HG03342 (cell line): ENCODE measurements around the gene NUDT13.
"Not testable (repeated sequence)": the region's sequence is repeated elsewhere in the genome, so short reads cannot be mapped to it uniquely, and the experiment has no call there.

Experiments used
- ATAC-seq: cut with Tn5 transposase; IDR thresholded peaks from one replicate; pipeline ENCODE4 v1.9.1; 2021; ENCODE audit warnings: mild to moderate bottlenecking, moderate library complexity; ENCODE audit not compliant: unreplicated experiment

The NUDT13 gene

DNA sequence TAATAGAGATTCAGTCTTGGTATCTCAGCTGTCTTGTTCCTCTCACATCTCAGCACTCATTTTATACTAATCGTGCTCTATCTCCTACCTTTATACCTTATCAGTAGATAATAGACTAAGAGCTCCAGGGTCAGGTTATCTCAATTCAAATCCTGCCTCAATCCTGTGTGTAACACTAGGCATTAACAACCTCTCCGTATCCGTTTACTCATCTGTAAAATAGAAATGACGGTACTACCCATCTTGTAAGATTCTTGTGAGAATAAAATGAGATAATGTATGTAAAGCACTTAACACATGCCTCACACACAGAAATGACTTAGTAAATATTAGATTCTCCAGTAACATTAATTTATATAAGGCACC is 13.0 kb upstream of the NUDT13 start:
- ATAC-seq: no peak

DNA sequence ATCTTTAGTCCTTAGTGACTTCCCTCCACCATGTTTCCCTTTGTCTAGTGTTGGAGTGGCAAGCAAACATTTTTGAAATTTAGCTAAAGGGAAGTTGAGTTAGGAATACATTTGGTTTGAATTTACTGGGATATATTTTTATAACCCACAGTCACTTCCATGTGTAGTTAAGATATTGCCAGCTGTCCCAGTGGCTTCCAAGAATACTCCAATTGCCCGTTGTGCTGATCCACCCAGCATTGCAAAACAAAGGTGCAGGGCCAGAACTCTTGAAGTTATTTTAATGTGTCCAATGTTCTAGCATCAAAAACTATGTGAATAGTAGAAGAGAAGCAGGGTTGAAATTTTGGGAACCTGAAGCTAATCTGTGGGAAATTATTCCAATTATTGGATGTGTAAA is 11.1 kb upstream of the NUDT13 start:
- ATAC-seq: no peak

DNA sequence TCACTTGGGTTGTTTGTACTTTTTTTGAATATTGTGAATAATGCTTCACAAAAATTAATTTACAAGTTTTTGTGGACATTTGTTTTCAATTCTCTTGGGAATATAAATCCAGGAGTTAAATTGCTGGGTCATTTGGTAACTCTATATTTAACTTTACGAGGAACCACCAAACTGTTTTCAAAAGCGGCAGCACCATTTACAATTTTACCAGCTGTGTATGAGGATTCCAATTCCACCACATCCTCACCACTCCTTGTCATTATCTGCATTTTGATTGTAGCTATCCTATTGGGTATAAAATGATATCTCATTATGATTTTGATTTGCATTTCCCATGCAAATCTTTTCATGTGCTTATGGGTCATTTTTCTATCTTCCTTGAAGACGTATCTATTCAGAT is 4.0 kb upstream of the NUDT13 start:
- no peak for ATAC-seq

DNA sequence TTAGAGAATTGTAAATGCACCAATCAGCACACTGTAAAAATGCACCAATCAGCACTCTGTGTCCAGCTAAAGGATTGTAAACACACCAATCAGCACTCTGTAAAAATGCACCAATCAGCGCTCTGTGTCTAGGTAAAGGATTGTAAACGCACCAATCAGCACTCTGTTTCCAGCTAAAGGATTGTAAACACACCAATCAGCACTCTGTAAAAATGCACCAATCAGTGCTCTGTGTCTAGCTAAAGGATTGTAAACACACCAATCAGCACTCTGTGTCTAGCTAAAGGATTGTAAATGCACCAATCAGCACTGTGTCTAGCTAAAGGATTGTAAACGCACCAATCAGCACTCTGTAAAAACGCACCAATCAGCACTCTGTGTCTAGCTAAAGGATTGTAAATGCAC is 1.0 kb upstream of the NUDT13 start:
- ATAC-seq: not testable (repeated sequence)

DNA sequence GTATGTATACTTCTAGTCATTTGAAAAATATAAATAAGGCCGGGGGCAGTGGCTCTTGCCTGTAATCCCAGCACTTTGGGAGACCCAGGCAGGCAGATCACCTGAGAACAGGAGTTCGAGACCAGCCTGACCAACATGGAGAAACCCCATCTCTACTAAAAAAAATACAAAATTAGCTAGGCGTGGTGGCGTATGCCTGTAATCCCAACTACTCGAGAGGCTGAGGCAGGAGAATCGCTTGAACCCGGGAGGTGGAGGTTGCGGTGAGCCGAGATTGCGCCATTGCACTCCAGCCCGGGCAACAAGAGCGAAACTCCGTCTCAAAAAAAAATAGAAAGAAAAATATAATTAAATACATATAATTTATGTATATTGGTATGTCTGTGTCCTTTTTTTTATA is 1.8 kb downstream of the NUDT13 start:
- ATAC-seq: not testable (repeated sequence)

DNA sequence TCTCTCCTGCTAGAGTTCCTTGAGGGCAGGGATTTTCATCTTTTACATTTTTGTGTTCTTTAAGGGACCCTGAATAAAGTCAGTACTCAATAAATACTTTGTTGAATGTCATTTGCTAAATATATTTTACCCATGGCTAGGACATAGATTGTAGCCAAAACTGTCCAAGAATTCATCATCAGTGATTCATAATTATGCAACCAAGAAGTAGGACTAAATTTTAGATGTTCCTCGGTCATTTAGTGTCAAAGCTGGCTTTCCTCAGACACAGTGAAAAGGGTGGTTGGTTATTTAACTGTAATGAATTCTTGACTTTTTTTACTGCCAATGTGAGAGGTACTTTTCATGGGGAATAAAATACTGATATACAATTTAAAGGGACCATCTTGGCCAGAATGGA is 3.3 kb downstream of the NUDT13 start:
- ATAC-seq: no peak

DNA sequence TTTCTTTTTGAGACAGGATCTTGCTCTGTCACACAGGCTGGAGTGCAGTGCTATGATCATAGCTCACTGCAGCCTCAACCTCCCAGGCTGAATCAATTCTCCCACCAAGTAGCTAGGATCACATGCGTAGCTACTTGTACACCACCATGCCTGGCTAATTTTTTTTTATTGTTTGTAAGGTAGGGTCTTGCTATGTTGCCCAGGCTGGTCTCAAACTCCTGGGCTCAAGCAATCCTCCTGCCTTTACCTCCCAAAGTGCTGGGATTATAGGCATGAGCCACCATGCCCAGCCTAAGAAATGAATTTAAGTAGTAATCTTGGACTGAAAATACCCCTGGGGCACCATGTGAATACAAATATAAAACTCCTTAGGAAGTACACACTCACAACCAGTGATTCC is 5.8 kb downstream of the NUDT13 start:
- no peak for ATAC-seq

DNA sequence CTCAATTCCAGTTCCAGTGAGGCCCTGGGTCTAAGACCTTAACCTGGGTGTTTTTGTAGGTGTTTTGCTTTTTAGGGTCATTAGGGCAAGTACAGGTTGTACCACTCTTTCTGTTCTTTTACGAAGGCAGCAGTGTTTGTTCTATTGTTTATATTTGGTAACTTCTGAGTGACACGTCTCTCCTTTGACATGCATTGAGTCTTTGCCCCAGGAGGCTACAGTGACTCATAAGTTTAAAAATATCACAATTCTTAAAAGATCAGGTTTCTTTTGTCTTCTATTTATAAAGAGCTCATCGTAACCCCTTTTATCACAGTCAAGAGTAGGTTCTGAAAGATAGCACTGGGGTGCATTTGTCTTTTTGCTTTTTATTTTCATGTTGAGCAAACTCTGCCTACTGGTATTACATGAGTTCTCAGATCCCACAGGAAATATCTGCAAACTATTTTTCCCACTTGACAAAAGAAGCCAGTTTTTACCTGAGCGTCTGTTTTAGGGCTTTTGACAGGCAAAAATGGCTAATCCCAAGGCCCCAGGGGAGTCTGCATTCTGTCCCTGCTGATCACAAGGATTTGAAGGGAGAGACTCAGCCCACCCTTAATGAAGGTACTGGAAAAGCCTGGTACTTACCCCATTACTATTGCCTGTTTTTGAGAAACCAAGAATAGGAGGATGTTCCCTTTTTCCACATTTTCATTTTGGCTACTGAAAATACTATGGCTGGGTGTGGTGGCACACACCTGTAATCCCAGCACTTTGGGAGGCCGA is 7.9 kb downstream of the NUDT13 start:
- peak; percentile 78 for ATAC-seq

DNA sequence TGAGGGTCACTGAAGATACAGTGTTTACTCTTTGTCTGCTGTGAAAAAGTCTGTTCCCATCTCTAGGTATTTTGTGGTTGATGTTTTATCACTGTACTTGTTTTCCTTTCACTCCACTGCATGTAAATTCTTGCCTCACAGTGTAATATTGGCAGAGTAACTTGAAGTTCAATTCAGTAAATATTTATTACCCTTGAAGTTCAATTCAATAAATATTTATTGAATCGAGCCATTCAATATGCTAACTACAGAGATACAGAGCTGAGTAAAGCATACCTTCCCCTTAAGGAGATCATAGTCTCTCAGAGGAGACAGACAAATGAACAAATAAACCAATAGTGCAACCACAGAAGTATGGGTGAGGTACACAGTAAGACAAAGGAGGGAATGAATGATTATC is 9.2 kb downstream of the NUDT13 start:
- ATAC-seq: no peak

DNA sequence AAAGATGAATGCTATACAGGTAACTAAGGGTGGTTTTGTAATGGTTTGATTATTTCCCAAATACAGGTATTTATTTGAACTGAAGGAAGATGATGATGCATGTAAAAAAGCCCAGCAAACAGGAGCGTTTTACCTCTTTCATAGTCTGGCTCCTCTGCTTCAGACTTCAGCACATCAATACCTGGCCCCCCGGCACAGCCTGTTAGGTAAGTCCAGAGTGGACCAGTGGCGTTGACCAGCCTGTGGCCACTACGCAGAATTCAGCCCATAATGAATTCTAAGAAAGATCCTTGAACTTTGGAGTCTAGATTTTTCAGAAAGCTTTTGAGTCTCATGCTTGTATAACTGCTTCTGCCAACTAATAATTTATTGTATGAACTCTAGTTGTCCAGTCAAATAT is 9.7 kb downstream of the NUDT13 start:
- ATAC-seq: no peak

DNA sequence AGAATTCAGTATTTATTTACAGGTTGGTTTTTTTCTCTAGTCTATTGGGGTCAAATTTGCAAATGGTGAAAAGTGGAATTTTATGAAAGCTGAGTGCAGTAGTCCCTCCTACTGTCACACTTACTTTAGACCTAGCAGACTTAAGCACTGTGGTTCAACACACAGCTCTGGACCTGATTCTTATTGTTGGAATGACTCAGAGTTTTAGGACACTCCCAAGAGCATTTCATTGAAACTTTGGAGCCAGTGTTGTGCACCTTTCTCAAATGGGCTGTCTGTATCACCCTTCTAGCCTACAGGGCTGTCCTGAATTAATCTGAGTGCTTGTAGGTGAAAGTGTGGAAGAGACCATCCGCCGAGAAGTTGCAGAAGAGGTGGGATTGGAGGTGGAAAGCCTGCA is 16.1 kb downstream of the NUDT13 start:
- no peak for ATAC-seq

DNA sequence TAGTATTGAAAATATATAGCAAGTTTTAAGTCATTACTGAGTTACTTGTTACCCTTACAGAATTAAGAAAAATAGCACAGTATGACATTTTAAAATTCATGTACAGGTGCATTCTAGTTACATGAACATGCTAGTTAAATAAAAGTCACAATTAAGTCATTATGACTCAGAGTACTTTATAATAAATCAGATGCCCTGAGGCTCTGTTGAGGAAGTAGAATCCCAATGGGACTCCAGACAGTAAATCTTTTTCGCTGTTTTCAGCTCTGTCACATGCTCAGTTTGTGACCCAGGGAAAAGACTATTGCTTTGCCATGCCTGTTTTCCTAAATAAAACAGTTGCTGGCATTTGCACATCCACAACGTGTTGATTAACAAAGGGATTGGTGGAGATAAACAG is 21.0 kb downstream of the NUDT13 start:
- no peak for ATAC-seq

DNA sequence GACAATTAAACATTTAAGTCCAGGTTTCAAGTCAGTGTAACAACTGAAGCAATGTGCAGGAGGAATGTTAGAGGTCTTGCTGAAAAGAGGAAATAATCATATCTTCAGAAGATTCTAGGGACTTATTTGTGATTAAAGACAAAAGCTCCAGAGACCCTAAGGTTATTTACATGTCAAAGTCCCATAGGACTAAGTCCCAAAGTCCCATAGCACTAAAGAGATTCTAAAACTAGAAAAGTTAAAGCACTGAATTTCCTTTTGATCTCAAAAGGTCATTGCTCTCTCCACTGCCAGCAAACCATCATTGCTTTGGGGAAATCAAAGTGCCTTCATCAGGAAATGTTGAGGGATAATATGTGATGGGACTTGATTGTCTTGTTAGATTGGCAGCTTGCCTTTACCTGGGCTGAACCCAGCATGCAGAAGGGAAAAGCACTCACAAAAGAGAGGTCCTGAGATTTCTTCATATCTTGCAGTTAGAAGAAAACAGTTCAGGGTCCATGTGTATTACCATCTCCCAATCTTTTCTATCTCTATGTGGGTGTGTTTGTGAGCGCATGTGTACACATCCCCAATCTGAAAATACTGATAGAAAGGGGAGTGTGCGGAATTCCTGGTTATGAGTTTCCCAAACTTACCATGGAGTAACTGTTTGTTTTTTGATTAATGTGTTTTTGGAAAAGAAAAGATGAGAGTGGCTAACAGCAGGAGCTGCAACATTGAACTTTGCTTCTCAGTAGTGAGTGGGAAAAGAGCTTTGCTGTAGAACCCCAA is 21.8 kb downstream of the NUDT13 start:
- no peak for ATAC-seq

DNA sequence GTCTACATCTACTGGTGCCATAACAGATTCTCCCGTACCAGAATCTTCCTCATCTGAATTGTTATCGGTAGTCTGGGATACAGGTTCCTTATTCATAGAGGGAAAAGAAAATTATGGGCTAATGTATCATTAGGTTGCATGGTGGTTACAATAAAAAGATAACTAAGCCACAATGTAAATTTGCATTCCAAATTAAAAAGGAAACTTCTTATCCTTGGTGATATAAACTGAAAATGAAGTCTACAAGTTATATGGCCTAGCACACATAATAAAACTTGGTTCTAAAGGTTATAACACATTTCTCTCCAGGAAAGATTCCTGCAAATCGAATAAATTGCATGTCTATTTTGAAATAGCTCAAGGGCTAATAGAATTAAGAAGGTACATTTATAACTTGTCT is 24.5 kb downstream of the NUDT13 start:
- ATAC-seq: no peak

DNA sequence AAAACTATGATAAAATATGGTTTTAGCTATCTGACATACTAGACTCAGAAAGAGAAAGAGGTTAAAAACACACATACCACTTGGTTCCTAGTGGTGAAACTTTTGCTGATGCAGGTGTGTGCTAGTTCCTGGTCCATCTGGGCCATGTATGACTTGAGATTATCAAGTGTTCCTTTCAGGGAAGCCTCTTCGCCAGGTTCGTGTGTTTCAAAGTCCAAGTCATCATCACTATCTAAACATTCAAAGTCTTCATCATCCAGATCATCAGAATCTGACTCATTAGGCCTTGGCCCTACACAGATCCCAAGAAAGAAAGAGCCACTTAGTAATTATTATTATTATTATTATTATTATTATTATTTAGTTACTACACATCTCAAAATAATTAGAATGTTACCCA is 26.4 kb downstream of the NUDT13 start:
- no peak for ATAC-seq

DNA sequence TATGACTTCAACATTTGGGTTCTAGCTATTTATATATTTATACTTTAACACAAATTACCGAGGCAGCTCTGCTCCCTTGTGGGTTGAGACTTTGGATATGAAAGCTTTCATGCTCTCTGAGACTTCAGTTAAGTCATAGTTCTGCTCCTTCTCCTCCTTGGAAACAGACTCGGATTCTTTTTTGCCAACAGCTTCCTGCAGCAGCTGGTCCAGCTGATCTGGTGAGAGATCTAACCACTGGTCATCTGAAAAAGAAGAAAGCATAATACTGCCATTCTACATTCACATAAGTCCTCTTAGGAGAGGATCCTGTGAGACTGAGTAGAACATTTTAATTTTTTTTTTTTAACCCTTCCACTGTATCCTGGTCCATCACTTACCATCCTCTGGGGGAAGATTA is 29.0 kb downstream of the NUDT13 start:
- ATAC-seq: no peak

DNA sequence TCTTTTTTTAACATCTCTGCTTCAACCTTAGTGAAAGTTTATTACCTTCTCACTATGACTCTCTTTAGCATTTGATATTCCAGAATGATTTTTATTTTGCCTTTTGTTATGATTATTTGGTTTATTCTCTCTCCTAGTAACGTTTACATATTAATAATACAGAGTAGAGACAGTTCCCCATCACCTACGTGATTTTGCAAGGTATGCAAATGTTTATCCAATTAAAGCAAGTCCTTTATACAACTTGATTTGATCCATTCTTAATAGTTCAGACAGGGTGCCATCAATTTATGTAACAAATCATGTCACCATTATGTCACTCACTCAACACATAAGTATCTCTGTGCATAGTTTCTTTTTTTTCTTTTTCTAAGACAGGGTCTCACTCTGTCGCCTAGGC is 31.3 kb downstream of the NUDT13 start:
- no peak for ATAC-seq

DNA sequence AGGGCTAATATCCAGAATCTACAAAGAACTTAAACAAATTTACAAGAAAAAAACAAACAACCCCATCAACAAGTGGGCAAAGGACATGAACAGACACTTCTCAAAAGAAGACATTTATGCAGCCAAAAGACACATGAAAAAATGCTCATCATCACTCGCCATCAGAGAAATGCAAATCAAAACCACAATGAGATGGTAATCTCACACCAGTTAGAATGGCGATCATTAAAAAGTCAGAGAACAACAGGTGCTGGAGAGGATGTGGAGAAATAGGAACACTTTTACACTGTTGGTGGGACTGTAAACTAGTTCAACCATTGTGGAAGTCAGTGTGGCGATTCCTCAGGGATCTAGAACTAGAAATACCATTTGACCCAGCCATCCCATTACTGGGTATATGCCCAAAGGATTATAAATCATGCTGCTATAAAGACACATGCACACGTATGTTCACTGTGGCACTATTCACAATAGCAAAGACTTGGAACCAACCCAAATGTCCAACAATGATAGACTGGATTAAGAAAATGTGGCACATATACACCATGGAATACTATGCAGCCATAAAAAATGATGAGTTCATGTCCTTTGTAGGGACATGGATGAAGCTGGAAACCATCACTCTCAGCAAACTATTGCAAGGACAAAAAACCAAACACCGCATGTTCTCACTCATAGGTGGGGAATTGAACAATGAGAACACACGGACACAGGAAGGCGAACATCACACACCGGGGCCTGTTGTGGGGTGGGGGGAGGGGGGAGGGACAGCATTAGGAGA is 40.6 kb downstream of the NUDT13 start:
- not testable (repeated sequence) for ATAC-seq

DNA sequence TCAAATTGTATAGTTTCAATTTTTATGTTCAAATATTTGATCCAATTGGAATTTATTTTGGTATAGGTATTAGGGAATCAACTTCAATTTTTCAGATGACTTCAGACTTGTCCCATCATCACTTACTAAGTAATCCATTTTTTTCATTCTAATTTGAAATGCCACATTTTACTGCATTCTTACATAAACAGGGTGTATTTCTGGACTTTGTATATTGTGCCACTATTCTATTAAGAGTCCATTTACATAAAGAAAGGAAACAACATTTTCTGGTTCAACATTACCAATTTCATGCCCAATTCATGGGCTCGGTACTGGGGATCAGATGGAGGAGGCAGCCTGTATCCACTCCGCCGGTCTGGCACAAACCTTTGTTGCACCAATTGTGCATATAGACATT is 41.8 kb downstream of the NUDT13 start:
- ATAC-seq: no peak

DNA sequence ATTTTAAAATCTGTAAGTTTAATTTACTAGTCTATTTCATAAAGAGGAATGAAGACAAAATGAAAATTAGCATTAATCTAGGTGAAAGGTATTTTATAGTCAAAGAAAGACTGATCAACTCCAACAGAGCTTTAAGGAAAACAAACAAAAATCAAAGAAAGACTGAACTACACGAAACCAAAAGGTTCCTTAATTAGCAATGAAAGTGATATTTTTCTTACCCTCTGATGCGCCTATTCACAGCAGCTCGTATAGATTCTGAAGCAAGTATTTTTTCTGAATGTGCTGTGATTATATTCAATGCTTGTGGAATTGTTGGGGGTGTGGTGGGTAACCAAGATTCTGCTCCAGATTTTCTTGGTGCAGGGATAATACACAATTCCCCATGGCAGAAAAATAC is 45.8 kb downstream of the NUDT13 start:
- no peak for ATAC-seq

DNA sequence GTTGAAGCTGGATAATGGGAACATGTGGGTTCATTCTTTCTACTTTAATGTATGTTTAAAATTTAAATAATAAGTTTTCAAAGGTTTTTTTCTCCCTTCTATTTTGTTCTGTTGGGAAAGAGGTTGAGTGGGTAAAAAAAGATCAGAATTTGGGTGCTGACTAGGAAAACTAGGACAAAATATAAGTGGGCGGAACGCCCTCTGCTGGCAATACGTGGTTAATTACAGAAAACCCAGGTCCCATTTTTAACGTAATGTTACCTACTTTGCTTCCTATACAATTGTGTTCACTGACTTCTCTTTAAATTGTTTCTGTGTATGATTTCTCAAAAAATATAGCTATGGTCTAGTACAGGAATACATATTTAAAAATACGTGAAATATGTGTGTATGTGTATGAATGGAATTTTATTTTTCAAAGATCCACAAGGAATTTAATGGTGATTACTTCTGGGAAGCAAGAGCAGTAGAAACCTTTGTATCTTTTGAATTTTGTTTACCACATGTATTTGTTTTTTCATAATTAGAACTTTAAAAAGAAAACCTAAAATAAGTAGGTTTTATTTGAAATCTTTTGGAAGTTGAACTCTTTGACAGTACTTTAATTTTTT is 48.9 kb downstream of the NUDT13 start:
- ATAC-seq: no peak
